Kidney (tissue), 14 donors: ENCODE measurements around the gene FXYD4. TPM values are rescaled to one million over a fixed set of nuclear protein-coding genes. Genes with fewer than 3 reads are reported as not detected.

Experiments used
- DNase-seq, 5 donors: peaks; one replicate each; pipeline ENCODE4 v3.0.0-alpha.2; 2013 to 2020
- FAIRE-seq: peaks from 2 replicates; lab custom pipeline; 2012; peaks lifted over from hg19 to GRCh38; lab: Jason Lieb, UNC
- H3K27ac ChIP-seq, 2 donors: one replicate each; pipeline ENCODE4 v1.7.0; 2013; ENCODE audit warnings: low read depth in 2 of 2, low read length in 2 of 2, inconsistent platforms in 1 of 2
- H3K27me3 ChIP-seq: one replicate; pipeline ENCODE4 v1.7.1; 2013; ENCODE audit warnings: low read length, inconsistent platforms; ENCODE audit not compliant: control insufficient read depth, insufficient read depth
- H3K36me3 ChIP-seq, 3 donors: one replicate each; pipeline versions ENCODE4 v1.7.0 to v1.7.1; 2013; ENCODE audit warnings: low read length in 3 of 3, control low read depth in 1 of 3, inconsistent platforms in 1 of 3; ENCODE audit not compliant: insufficient read depth in 3 of 3, control insufficient read depth in 2 of 3
- H3K4me1 ChIP-seq, 3 donors: one replicate each; pipeline versions ENCODE4 v1.7.0 to v1.7.1; 2013; ENCODE audit warnings: low read length in 3 of 3, inconsistent platforms in 1 of 3, low read depth in 1 of 3; ENCODE audit not compliant: control insufficient read depth in 2 of 3, insufficient read depth in 2 of 3
- H3K4me3 ChIP-seq, 3 donors: one replicate each; pipeline versions ENCODE4 v1.7.0 to v1.8.1; 2013; ENCODE audit warnings: low read length in 3 of 3, control low read depth in 1 of 3, inconsistent platforms in 1 of 3
- H3K9ac ChIP-seq, 3 donors: one replicate each; pipeline versions ENCODE4 v1.7.0 to v1.7.1; 2013; ENCODE audit warnings: low read length in 3 of 3, control low read depth in 1 of 3, inconsistent platforms in 1 of 3
- H3K9me3 ChIP-seq, 3 donors: one replicate each; pipeline versions ENCODE4 v1.7.0 to v1.7.1; 2013; ENCODE audit warnings: low read length in 3 of 3, control low read depth in 1 of 3, inconsistent platforms in 1 of 3; ENCODE audit not compliant: control insufficient read depth in 2 of 3, insufficient read depth in 1 of 3
- intact Hi-C: fragments of 100-400 bp; cut with DNase I; formaldehyde crosslinking; loops from one replicate; pipeline ENCODE4 v1.11.1; 2022
- polyA plus RNA-seq: library from polyadenylated mRNA; stranded (reverse); fragments of 350-450 nt; fragmentation: Illumina TruSeq; extraction: RNeasy Lipid Tissue Mini Kit (QIAGEN cat#74804); gene quantifications from one replicate; pipeline ENCODE4 v1.2.3, GENCODE V29; 2014; ENCODE audit warnings: low read depth, low replicate concordance; ENCODE audit not compliant: insufficient read depth
- total RNA-seq: library from RNA; stranded (reverse); fragmentation: NEBNext Ultra II Directional; extraction: Animal tissue kit (Norgen Biotek cat#: 25700); gene quantifications from one replicate; pipeline ENCODE4 v1.2.1, GENCODE V29; 2021
- TF ChIP-seq, protein P1 (sequence below): IDR thresholded peaks from 3 replicates; pipeline ENCODE4 v1.5.1; 2012; ENCODE audit warnings: mild to moderate bottlenecking, moderate library complexity, borderline replicate concordance; ENCODE audit not compliant: insufficient read depth; ENCODE audit errors: extremely low read depth
- donor health status: control.
- donor health status: control.
- donor health status: control.
- donor health status: control.
- donor health status: control.
- donor health status: DM: yes; HTN: yes; CAD: no.
- donor health status: Normal renal cell carcinoma (clear cell type).

The FXYD4 gene
- total and polyA plus RNA-seq, 2 donors from 2014 or later: 109 to 392 TPM

GRCh38 chr10:43407148-43407575 is 35.7 kb downstream of the FXYD4 start:
- Histone ChIP-seq H3K27ac (peak overlapping the region; percentile 99), H3K36me3 (peaks cover 0 to 3% (median 0%) of the 10 kb centered on the region in 3 donors), H3K9me3 (no peaks in the 10 kb centered on the region), H3K4me3 (peak overlapping the region; percentile 75 to 86 (median 84)), H3K27me3 (no peaks in the 10 kb centered on the region), H3K9ac (peak overlapping the region; percentile 69 to 94 (median 72)), H3K4me1 (peaks cover 0 to 10% (median 3%) of the 10 kb centered on the region in 3 donors)
- DNase-seq: peak; percentile 55 to 89 (median 79)
- TF ChIP-seq, protein P1, sequence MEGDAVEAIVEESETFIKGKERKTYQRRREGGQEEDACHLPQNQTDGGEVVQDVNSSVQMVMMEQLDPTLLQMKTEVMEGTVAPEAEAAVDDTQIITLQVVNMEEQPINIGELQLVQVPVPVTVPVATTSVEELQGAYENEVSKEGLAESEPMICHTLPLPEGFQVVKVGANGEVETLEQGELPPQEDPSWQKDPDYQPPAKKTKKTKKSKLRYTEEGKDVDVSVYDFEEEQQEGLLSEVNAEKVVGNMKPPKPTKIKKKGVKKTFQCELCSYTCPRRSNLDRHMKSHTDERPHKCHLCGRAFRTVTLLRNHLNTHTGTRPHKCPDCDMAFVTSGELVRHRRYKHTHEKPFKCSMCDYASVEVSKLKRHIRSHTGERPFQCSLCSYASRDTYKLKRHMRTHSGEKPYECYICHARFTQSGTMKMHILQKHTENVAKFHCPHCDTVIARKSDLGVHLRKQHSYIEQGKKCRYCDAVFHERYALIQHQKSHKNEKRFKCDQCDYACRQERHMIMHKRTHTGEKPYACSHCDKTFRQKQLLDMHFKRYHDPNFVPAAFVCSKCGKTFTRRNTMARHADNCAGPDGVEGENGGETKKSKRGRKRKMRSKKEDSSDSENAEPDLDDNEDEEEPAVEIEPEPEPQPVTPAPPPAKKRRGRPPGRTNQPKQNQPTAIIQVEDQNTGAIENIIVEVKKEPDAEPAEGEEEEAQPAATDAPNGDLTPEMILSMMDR: no peak
- intact Hi-C loops: no loop called here
- no peak for FAIRE-seq

DNA sequence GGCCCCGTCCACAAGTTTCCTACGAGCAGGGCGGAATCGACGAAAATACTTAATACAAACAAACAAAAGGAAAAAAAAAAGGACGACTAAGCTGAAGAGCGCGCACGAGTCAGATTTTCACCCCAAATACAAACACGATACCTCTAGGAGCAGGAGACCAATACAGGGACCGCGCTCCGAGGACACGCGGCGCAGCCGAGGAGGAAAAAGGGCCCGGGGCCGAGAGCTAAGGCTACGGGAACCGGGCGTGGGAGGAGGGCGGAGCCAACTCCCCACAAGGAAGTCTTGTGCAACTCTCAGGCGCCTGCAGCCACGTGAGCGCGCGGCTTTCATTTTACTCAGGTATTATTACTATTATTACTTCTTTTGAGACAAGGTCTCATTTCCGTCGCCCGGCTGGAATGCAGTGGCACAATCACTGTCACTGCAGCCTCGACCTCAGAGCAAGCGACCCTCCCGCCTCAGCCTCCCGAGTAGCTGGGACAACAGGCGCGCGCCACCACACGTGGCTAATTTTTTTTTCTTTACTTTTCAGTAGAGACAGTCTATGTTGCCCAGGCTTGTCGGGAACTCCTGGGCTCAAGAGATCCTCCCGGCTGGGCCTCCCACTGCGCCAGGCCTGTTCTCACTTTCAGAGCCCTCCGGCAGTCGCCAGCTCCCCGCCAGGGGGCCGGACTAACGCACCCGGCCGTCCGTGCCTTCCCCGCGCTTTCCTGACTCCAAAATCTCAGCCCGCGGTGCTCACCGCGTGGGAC is 36.3 kb downstream of the FXYD4 start:
- DNase-seq (peak; percentile 86 to 98 (median 94)), FAIRE-seq (no peak)
- peaks cover 0 to 3% (median 0%) of the 10 kb centered on the region in 3 donors for H3K36me3 ChIP-seq
- H3K9me3 ChIP-seq: no peaks in the 10 kb centered on the region
- H3K27me3 ChIP-seq: no peaks in the 10 kb centered on the region
- peak overlapping the region; percentile 69 to 94 (median 72) for H3K9ac ChIP-seq
- TF ChIP-seq, protein P1: peak; percentile 5
- intact Hi-C loops: no loop called here
- H3K4me3 ChIP-seq: peak overlapping the region; percentile 67 to 84 (median 75)
- H3K27ac ChIP-seq: peak overlapping the region; percentile 99
- H3K4me1 ChIP-seq: peaks cover 0 to 10% (median 3%) of the 10 kb centered on the region in 3 donors

- DNase-seq (peak in 1 of 5 donors; percentile 42), FAIRE-seq (no peak)
Observed at GRCh38 chr10:43408331-43408709, 36.9 kb downstream of the FXYD4 start.

More at GRCh38 chr10:43408331-43408709, 36.9 kb downstream of the FXYD4 start:
- Histone ChIP-seq H3K36me3 (peaks cover 0 to 1% (median 0%) of the 10 kb centered on the region in 3 donors), H3K27ac (peak overlapping the region; percentile 99), H3K4me1 (peaks cover 0 to 10% (median 3%) of the 10 kb centered on the region in 3 donors), H3K4me3 (peak overlapping the region; percentile 67 to 84 (median 75)), H3K27me3 (no peaks in the 10 kb centered on the region), H3K9me3 (no peaks in the 10 kb centered on the region), H3K9ac (peak overlapping the region; percentile 14 to 94 (median 69))
- intact Hi-C loops: no loop called here
- TF ChIP-seq, protein P1: no peak
